Measurements from ENCODE around the gene MRPS23.

The MRPS23 gene

GRCh38 chr17:57875290-57876022 is 25.6 kb upstream of the MRPS23 start:
- H4K20me1 ChIP-seq (ENCODE audit: low read depth, low read length) = no peaks in the 10 kb centered on the region
- no peaks in the 10 kb centered on the region for H3K9me2 ChIP-seq (replicated peaks; ENCODE audit: insufficient read depth, low read length)
- H3K36me3 ChIP-seq (ENCODE audit: low read length) = no peaks in the 10 kb centered on the region
- no peaks in the 10 kb centered on the region for H3K79me2 ChIP-seq (ENCODE audit: insufficient read depth, low read length)
- no peak overlapping the region for H3K27ac ChIP-seq (ENCODE audit: low read depth, low read length)
- H3K4me3 ChIP-seq (ENCODE audit: insufficient read depth, low read length, poor library complexity, severe bottlenecking) = no peak overlapping the region
- H3F3A ChIP-seq (ENCODE audit: insufficient read depth) = no peaks in the 10 kb centered on the region
- H2AFZ ChIP-seq (ENCODE audit: low read depth, low read length, severe bottlenecking) = no peak overlapping the region
- TF ChIP-seq, protein P1, sequence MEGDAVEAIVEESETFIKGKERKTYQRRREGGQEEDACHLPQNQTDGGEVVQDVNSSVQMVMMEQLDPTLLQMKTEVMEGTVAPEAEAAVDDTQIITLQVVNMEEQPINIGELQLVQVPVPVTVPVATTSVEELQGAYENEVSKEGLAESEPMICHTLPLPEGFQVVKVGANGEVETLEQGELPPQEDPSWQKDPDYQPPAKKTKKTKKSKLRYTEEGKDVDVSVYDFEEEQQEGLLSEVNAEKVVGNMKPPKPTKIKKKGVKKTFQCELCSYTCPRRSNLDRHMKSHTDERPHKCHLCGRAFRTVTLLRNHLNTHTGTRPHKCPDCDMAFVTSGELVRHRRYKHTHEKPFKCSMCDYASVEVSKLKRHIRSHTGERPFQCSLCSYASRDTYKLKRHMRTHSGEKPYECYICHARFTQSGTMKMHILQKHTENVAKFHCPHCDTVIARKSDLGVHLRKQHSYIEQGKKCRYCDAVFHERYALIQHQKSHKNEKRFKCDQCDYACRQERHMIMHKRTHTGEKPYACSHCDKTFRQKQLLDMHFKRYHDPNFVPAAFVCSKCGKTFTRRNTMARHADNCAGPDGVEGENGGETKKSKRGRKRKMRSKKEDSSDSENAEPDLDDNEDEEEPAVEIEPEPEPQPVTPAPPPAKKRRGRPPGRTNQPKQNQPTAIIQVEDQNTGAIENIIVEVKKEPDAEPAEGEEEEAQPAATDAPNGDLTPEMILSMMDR (IDR thresholded peaks at IDR 0.05; ENCODE audit: insufficient read depth, low read length, poor library complexity, severe bottlenecking) = no peak
- no peak for TF ChIP-seq EZH2phosphoT487 (conservative IDR thresholded peaks at IDR 0.05; ENCODE audit: low read length)
- H3K4me2 ChIP-seq (ENCODE audit: low read depth, low read length, poor library complexity, severe bottlenecking) = no peak overlapping the region
- H3K9ac ChIP-seq (ENCODE audit: low read length) = no peak overlapping the region
- no peaks in the 10 kb centered on the region for H3K9me3 ChIP-seq (ENCODE audit: insufficient read depth, low read length)
- H3K27me3 ChIP-seq (ENCODE audit: low read length) = no peaks in the 10 kb centered on the region

- no peak overlapping the region for H3K4me3 ChIP-seq (ENCODE audit: insufficient read depth, low read length, poor library complexity, severe bottlenecking)
- H3F3A ChIP-seq (ENCODE audit: insufficient read depth) = no peaks in the 10 kb centered on the region
- H3K9me3 ChIP-seq (ENCODE audit: insufficient read depth, low read length) = no peaks in the 10 kb centered on the region
- no peaks in the 10 kb centered on the region for H4K20me1 ChIP-seq (ENCODE audit: low read depth, low read length)
- H3K27me3 ChIP-seq (ENCODE audit: low read length) = no peaks in the 10 kb centered on the region
- TF ChIP-seq, protein P1 (IDR thresholded peaks at IDR 0.05; ENCODE audit: insufficient read depth, low read length, poor library complexity, severe bottlenecking) = no peak
- H3K9ac ChIP-seq (ENCODE audit: low read length) = no peak overlapping the region
- no peak overlapping the region for H3K27ac ChIP-seq (ENCODE audit: low read depth, low read length)
- H3K4me2 ChIP-seq (ENCODE audit: low read depth, low read length, poor library complexity, severe bottlenecking) = no peak overlapping the region
- no peaks in the 10 kb centered on the region for H3K79me2 ChIP-seq (ENCODE audit: insufficient read depth, low read length)
- H2AFZ ChIP-seq (ENCODE audit: low read depth, low read length, severe bottlenecking) = no peak overlapping the region
- no peaks in the 10 kb centered on the region for H3K9me2 ChIP-seq (replicated peaks; ENCODE audit: insufficient read depth, low read length)
- H3K36me3 ChIP-seq (ENCODE audit: low read length) = no peaks in the 10 kb centered on the region
Observed at GRCh38 chr17:57874434-57875289, 24.8 kb upstream of the MRPS23 start.

DNA sequence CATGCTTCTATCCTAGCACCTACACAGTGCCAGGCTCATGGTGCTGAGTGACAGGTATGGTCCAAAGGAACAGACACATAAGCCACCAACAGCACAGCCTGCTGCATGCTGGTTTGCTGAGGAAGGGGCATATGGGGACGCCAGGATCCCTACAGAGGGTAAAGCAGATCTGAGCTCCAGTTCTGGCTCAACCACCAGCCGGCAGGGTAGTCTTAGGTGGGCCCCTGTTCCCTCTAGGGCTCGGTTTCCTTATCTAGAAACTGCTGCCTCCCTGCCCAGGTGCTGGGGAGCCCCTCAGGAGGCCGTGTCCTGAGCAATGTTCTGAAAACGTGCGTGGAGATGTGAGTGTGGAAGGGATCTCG is 24.2 kb upstream of the MRPS23 start:
- Histone ChIP-seq H3K79me2 (ENCODE audit: insufficient read depth, low read length) (no peaks in the 10 kb centered on the region), H3K4me3 (ENCODE audit: insufficient read depth, low read length, poor library complexity, severe bottlenecking) (no peak overlapping the region), H3K4me2 (ENCODE audit: low read depth, low read length, poor library complexity, severe bottlenecking) (no peak overlapping the region), H3F3A (ENCODE audit: insufficient read depth) (no peaks in the 10 kb centered on the region), H4K20me1 (ENCODE audit: low read depth, low read length) (no peaks in the 10 kb centered on the region), H3K9me2 (replicated peaks; ENCODE audit: insufficient read depth, low read length) (no peaks in the 10 kb centered on the region), H3K9me3 (ENCODE audit: insufficient read depth, low read length) (no peaks in the 10 kb centered on the region), H3K27ac (ENCODE audit: low read depth, low read length) (no peak overlapping the region), H3K27me3 (ENCODE audit: low read length) (no peaks in the 10 kb centered on the region), H2AFZ (ENCODE audit: low read depth, low read length, severe bottlenecking) (no peak overlapping the region), H3K9ac (ENCODE audit: low read length) (no peak overlapping the region), H3K36me3 (ENCODE audit: low read length) (no peaks in the 10 kb centered on the region)
- TF ChIP-seq, protein P1 (IDR thresholded peaks at IDR 0.05; ENCODE audit: insufficient read depth, low read length, poor library complexity, severe bottlenecking) = no peak
- TF ChIP-seq EZH2phosphoT487 (conservative IDR thresholded peaks at IDR 0.05; ENCODE audit: low read length) = no peak

All from SU-DHL-6 (cell line).